ENCODE data around the gene STAT2.
"Not testable (repeated sequence)": the region's sequence is repeated elsewhere in the genome, so short reads cannot be mapped to it uniquely, and the experiment has no call there.

Gene STAT2

DNA sequence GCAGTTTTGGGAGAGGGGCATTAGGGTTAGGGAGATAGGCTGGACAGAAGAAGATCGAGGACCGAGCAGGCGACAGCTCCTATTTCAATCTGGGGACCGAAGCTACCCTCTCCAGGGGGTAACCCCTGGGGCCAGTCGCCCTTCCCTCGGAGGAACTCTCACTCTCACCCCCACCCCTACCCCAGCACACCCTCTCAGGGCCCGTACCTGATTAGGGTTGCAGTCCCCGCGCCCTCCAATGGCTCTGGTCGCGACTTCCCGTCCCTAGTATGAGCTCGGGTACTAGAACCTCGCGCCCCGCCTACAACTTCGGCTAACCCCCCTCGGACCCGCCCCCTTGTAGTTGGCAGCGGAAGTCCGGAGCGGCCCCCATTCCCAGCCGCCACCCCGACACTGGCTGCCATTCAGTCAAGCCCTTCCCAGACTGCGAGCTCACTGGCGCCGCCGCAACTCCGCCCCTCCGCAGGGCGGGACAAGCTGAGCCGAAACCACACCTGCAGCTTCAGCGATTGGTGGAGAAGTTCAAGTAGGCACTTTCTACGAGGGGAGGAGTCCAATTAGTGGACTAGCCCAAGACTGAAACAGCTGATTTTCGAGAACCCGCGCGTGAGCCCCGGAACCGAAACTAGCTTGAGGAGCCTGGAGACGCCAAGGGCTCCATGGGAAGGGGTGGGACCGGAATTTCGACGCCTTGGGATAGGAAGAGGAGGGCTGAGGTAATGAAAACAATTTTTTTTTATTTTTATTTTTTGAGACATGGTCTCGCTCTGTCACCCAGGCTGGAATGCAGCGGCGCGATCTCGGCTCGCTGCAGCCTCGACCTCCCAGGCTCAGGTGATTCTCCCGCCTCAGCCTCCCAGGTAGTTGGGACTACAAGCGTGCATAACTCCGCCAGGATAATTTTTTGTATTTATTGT lies at the start of gene STAT2:
Gene STAT2 (minus strand): TSS at position 257 of the 917 bp plus-strand sequence. CDS start 3,536 bp downstream, outside the sequence.
- TF ChIP-seq, protein P1, sequence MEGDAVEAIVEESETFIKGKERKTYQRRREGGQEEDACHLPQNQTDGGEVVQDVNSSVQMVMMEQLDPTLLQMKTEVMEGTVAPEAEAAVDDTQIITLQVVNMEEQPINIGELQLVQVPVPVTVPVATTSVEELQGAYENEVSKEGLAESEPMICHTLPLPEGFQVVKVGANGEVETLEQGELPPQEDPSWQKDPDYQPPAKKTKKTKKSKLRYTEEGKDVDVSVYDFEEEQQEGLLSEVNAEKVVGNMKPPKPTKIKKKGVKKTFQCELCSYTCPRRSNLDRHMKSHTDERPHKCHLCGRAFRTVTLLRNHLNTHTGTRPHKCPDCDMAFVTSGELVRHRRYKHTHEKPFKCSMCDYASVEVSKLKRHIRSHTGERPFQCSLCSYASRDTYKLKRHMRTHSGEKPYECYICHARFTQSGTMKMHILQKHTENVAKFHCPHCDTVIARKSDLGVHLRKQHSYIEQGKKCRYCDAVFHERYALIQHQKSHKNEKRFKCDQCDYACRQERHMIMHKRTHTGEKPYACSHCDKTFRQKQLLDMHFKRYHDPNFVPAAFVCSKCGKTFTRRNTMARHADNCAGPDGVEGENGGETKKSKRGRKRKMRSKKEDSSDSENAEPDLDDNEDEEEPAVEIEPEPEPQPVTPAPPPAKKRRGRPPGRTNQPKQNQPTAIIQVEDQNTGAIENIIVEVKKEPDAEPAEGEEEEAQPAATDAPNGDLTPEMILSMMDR (IDR thresholded peaks at IDR 0.05; ENCODE audit: control extremely low read depth, extremely low read depth, low read depth, missing control alignments): no peak
- ChIA-PET CTCF (interaction anchor here (0.7 to 4.5 kb wide), 26 partner anchors 9 to 362 kb away, joined by 3 to 30 read pairs (median 4); partner anchors contain the start of genes CNPY2, PAN2, SMARCC2 and ZC3H10), POLR2A (interaction anchor here (0.5 to 3.6 kb wide), 26 partner anchors 9 to 1253 kb away, joined by 3 to 29 read pairs (median 4); partner anchors contain the start of genes CNPY2, COQ10A, CS and PAN2)
- peak; percentile 96 for DNase-seq (ENCODE audit: extremely low spot score)

DNA sequence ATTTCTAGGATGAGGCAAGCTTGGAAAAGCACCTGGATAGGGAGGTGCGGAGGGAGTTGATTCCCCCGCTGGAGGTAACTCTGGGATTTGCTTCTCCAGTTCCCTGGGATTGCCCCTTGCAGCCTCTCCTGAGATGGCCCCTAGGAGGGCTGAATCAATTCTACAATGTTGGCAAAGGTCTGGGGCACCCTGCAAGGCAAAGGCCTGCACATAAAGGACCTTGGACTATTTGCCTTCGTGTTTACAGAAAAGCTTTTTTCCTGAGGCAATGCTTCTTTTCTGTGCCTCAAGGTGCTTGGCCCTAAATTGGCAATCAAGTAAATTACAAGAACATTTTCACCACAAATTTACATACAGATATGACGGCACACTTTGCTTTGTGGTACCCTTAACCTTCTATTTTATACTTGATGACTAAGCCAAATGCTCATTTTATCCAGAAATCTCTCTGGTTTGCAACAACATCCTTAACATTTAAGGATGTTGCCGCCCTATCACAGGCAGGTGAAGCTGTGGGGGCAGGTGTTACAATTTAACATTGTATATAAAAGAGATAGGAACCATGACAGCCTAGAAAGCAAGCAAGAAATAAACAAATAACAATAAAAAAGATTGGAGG lies 49.0 kb upstream of the STAT2 start:
- DNase-seq (ENCODE audit: extremely low spot score): no peak
- TF ChIP-seq, protein P1 (IDR thresholded peaks at IDR 0.05; ENCODE audit: control extremely low read depth, extremely low read depth, low read depth, missing control alignments): no peak
- ChIA-PET CTCF (no interaction called here), POLR2A (interaction anchor here (0.7 kb wide), 1 partner anchor 47 kb away, joined by 5 read pairs; no protein-coding TSS in a partner anchor)

DNA sequence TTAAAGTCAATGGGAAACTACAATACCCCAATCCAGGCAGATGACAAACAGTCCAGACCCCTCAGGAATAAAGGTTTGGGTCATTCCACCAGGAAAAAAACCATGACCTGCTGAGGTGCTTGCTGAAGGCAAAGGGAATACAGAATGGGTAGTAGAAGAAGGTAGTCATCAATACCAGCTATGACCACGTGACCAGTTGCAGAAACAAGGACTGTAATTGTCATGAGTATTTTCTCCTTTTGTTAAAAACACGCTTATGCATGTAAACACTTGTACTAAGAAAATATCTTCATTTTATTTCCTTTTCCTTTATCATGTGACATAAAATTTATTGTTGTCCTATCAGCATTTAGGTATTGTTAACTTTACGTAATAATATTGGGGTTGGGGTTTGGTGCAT lies 44.3 kb upstream of the STAT2 start:
- CTCF ChIA-PET; POLR2A ChIA-PET; DNase-seq (ENCODE audit: extremely low spot score): not testable (repeated sequence)

DNA sequence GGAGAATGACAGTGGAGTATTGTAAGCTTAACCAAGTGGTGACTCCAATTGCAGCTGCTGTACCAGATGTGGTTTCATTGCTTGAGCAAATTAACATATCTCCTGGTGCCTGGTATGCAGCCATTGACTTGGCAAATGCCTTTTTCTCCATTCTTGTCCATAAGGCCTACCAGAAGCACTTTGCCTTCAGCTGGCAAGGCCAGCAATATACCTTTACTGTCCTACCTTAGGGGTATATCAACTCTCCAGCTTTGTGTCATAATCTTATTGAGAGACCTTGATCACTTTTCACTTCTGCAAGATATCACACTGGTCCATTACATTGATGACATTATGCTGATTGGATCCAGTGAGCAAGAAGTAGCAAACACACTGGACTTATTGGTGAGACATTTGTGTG lies 41.7 kb upstream of the STAT2 start:
- CTCF ChIA-PET; POLR2A ChIA-PET; DNase-seq (ENCODE audit: extremely low spot score): not testable (repeated sequence)

DNA sequence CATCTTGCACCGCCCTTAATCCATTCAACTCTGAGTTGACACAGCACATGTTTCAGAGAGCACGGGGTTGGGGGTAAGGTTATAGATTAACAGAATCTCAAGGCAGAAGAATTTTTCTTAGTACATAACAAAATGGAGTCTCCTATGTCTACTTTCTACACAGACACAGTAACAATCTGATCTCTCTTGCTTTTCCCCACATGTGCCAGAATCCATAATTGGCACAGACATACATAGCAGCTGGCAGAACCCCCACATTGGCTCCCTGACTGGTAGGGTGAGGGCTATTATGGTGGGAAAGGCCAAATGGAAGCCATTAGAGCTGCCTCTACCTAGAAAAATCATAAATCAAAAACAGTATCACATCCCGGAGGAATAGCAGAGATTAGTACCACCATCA lies 41.2 kb upstream of the STAT2 start:
- CTCF ChIA-PET; DNase-seq (ENCODE audit: extremely low spot score); POLR2A ChIA-PET: not testable (repeated sequence)

DNA sequence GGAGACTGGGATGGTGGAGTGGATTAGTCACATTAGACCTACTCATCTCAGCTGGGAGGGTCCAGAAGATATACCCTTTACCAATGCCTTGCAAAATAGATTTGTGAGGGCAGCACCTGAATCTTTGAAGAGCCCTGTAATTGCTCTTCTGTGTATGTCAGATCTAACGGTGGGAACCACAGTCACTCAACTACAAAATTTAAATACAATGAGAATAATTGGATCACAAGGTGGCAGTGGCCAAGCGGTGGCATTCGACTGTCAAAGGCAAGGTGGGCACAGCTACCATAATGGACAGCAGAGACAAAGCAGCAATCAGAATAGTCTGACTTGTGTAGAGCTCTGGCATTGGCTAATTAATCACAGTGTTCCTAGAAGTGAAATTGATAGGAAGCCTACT lies 39.6 kb upstream of the STAT2 start:
- DNase-seq (ENCODE audit: extremely low spot score); CTCF ChIA-PET; POLR2A ChIA-PET: not testable (repeated sequence)

DNA sequence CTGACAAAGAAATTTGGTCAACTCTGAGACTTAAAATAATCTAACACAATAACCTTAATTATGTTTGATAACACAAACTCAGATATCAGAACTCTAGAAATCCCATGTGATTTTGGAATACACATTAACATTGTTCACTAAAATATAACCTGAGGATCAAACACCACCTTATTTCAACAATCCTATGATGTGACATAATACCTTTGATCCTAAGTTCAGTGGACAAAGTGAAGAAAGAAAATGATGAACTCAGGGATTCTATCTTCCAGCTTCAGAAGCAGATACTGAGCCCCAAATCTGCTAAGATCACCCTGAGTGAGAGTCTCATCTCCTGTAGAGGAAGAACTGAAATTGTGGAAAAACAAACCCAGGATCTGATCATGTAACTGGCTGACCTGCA lies 38.4 kb upstream of the STAT2 start:
- TF ChIP-seq, protein P1 (IDR thresholded peaks at IDR 0.05; ENCODE audit: control extremely low read depth, extremely low read depth, low read depth, missing control alignments): no peak
- CTCF ChIA-PET: no interaction called here
- DNase-seq (ENCODE audit: extremely low spot score): no peak
- POLR2A ChIA-PET: no interaction called here

DNA sequence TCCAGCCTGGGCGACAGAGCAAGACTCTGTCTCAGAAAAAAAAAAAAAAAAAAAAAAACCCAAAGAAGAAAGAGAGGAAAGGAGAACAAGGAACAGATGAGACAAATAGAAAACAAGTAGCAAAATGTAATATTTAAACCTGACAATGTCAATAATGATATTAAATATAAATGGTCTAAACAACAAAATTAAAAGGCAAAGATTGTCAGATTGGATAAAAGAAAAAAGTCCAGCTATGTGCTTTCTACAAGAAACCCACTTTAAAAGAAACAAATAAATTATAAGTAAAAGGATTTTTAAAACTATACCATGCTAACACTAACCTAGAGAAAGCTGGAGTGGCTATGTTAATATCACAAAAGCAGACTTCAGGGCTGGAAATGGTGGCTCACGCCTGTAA lies 32.4 kb upstream of the STAT2 start:
- POLR2A ChIA-PET: no interaction called here
- no peak for DNase-seq (ENCODE audit: extremely low spot score)
- CTCF ChIA-PET: interaction anchor here (0.6 to 1.7 kb wide), 2 partner anchors 20 to 507 kb away, joined by 3 to 4 read pairs; no protein-coding TSS in a partner anchor
- TF ChIP-seq, protein P1 (IDR thresholded peaks at IDR 0.05; ENCODE audit: control extremely low read depth, extremely low read depth, low read depth, missing control alignments): no peak

Data from GM10248 (cell line).